Loucy (cell line): ENCODE results near the gene STXBP5.

Source experiments
- H2AFZ ChIP-seq: fragments of 200-600 bp; sonication (generic); 2 replicates; pipeline ENCODE4 v1.6.0; 2016; ENCODE audit warnings: antibody characterized with exemption, mild to moderate bottlenecking, low read length, moderate library complexity
- H3F3A ChIP-seq: fragments of 200-600 bp; 2 replicates; pipeline ENCODE4 v1.6.0; 2016; ENCODE audit warnings: antibody characterized with exemption, low read depth, mild to moderate bottlenecking
- H3K27me3 ChIP-seq: fragments of 200-600 bp; sonication (generic); 2 replicates; pipeline ENCODE4 v1.6.1; 2014; ENCODE audit warnings: low read length, mild to moderate bottlenecking; ENCODE audit not compliant: insufficient read depth, poor library complexity, severe bottlenecking
- H3K36me3 ChIP-seq: fragments of 200-600 bp; sonication (generic); 2 replicates; pipeline ENCODE4 v1.6.1; 2016; ENCODE audit warnings: low read length; ENCODE audit not compliant: insufficient read depth
- H3K4me1 ChIP-seq: fragments of 200-600 bp; sonication (generic); 2 replicates; pipeline ENCODE4 v1.5.1; 2014; ENCODE audit warnings: low read length, mild to moderate bottlenecking; ENCODE audit not compliant: insufficient read depth, poor library complexity, severe bottlenecking
- H3K4me2 ChIP-seq: fragments of 200-600 bp; sonication (generic); 2 replicates; pipeline ENCODE4 v1.6.0; 2014; ENCODE audit warnings: antibody characterized with exemption, low read length, low read depth, mild to moderate bottlenecking; ENCODE audit not compliant: poor library complexity, severe bottlenecking
- H3K4me3 ChIP-seq: fragments of 200-600 bp; sonication (generic); 2 replicates; pipeline ENCODE4 v1.5.1; 2014; ENCODE audit warnings: low read length, mild to moderate bottlenecking, mixed read lengths; ENCODE audit not compliant: poor library complexity, severe bottlenecking
- H3K79me2 ChIP-seq: fragments of 200-600 bp; sonication (generic); 2 replicates; pipeline ENCODE4 v1.6.1; 2014; ENCODE audit warnings: low read length; ENCODE audit not compliant: insufficient read depth
- H3K9ac ChIP-seq: fragments of 200-600 bp; sonication (generic); 2 replicates; pipeline ENCODE4 v1.6.0; 2014; ENCODE audit warnings: mild to moderate bottlenecking, low read depth, low read length, moderate library complexity; ENCODE audit not compliant: poor library complexity, severe bottlenecking
- H3K9me2 ChIP-seq: fragments of 200-600 bp; sonication (generic); replicated peaks from 2 replicates; pipeline ENCODE4 v1.6.1; 2016; ENCODE audit warnings: low read depth, low read length, mixed read lengths
- H3K9me3 ChIP-seq: fragments of 200-600 bp; sonication (generic); 2 replicates; pipeline ENCODE4 v1.6.1; 2014; ENCODE audit warnings: mild to moderate bottlenecking, antibody characterized with exemption, low read length, low read depth; ENCODE audit not compliant: insufficient read depth
- H4K20me1 ChIP-seq: fragments of 200-600 bp; sonication (generic); 2 replicates; pipeline ENCODE4 v1.6.0; 2014; ENCODE audit warnings: antibody characterized with exemption, low read length, mild to moderate bottlenecking; ENCODE audit not compliant: insufficient read depth, poor library complexity, severe bottlenecking
- CTCF ChIP-seq: fragments of 200-600 bp; sonication (generic); conservative IDR thresholded peaks from 2 replicates; pipeline ENCODE4 v1.5.1; 2014; ENCODE audit warnings: mild to moderate bottlenecking, antibody characterized with exemption, low read length
- EZH2phosphoT487 ChIP-seq: fragments of 200-600 bp; IDR thresholded peaks from 2 replicates; pipeline ENCODE4 v1.6.1; 2018; ENCODE audit warnings: antibody characterized with exemption, mild to moderate bottlenecking, moderate library complexity, borderline replicate concordance

The STXBP5 gene

GRCh38 chr6:147389463-147389862 is 185.2 kb downstream of the STXBP5 start:
- H3K9me3 ChIP-seq = no peaks in the 10 kb centered on the region
- H3K4me3 ChIP-seq = no peak overlapping the region
- H3K9me2 ChIP-seq = no peaks in the 10 kb centered on the region
- no peaks in the 10 kb centered on the region for H3K79me2 ChIP-seq
- no peaks in the 10 kb centered on the region for H4K20me1 ChIP-seq
- no peak overlapping the region for H3K4me2 ChIP-seq
- H3K36me3 ChIP-seq = 0 out of 2 replicates have a peak, but pooled peaks cover 4% of the 10 kb centered on the region
- no peak for TF ChIP-seq EZH2phosphoT487
- TF ChIP-seq CTCF = no peak
- H2AFZ ChIP-seq = no peak overlapping the region
- peaks cover 8% of the 10 kb centered on the region for H3K4me1 ChIP-seq
- H3K27me3 ChIP-seq = no peaks in the 10 kb centered on the region
- no peaks in the 10 kb centered on the region for H3F3A ChIP-seq
- no peak overlapping the region for H3K9ac ChIP-seq

- no peaks in the 10 kb centered on the region for H3K79me2 ChIP-seq
- no peaks in the 10 kb centered on the region for H3K9me2 ChIP-seq
- no peaks in the 10 kb centered on the region for H4K20me1 ChIP-seq
- H3K4me3 ChIP-seq = no peak overlapping the region
- no peaks in the 10 kb centered on the region for H3K9me3 ChIP-seq
- no peak overlapping the region for H3K9ac ChIP-seq
- TF ChIP-seq EZH2phosphoT487 = no peak
- TF ChIP-seq CTCF = peak; percentile 76
- H3K4me2 ChIP-seq = no peak overlapping the region
- H3K27me3 ChIP-seq = no peaks in the 10 kb centered on the region
- no peaks in the 10 kb centered on the region for H3K36me3 ChIP-seq
- peaks cover 8% of the 10 kb centered on the region for H3K4me1 ChIP-seq
- no peaks in the 10 kb centered on the region for H3F3A ChIP-seq
- H2AFZ ChIP-seq = no peak overlapping the region
Measured at GRCh38 chr6:147390909-147391536, 186.8 kb downstream of the STXBP5 start.

- no peaks in the 10 kb centered on the region for H3K9me3 ChIP-seq
- H3K9me2 ChIP-seq = no peaks in the 10 kb centered on the region
- H3F3A ChIP-seq = no peaks in the 10 kb centered on the region
- no peaks in the 10 kb centered on the region for H3K79me2 ChIP-seq
- no peak overlapping the region for H2AFZ ChIP-seq
- no peak overlapping the region for H3K4me3 ChIP-seq
- H3K4me2 ChIP-seq = no peak overlapping the region
- H3K36me3 ChIP-seq = no peaks in the 10 kb centered on the region
- H3K9ac ChIP-seq = no peak overlapping the region
- no peaks in the 10 kb centered on the region for H4K20me1 ChIP-seq
- H3K27me3 ChIP-seq = no peaks in the 10 kb centered on the region
- TF ChIP-seq EZH2phosphoT487 (no peak), CTCF (no peak)
- no peaks in the 10 kb centered on the region for H3K4me1 ChIP-seq
Measured at GRCh38 chr6:147392917-147393625, 188.9 kb downstream of the STXBP5 start.
